Erythroblast (primary cell): ENCODE measurements around the gene TBX20.

ENCODE experiments used
- GATA1 ChIP-seq: IDR thresholded peaks from 2 replicates; pipeline ENCODE4 v1.6.1; 2011; ENCODE audit warnings: low read depth, mild to moderate bottlenecking, control low read depth, low read length, moderate library complexity
- POLR2A ChIP-seq: IDR thresholded peaks from 2 replicates; pipeline ENCODE4 v1.6.1; 2011; ENCODE audit warnings: mild to moderate bottlenecking, low read length

DNA sequence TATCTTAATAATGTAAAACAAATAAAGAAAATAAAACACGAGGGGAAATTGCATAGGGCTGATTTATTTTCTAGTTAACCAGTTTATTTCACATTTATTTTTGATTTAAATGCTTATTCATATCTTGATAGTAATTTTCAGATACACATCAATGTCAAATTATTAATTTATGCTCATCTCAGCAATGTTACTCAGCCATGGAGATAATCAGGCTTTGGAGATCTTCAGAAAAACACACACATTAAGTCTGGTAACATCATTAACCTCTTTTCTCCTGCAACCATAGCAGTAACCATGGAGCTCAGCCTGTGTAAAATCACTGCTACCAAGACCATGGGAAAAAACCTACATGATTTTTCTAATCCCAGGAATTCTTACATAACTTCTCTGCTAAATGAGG is 31.9 kb upstream of the TBX20 start:
- no peak for TF ChIP-seq POLR2A
- TF ChIP-seq GATA1 = no peak
